ENCODE measurements around the gene PPP6R2. TPM values are rescaled to one million over a fixed set of nuclear protein-coding genes. Genes with fewer than 3 reads are reported as not detected.
"Not testable (repeated sequence)": the region's sequence is repeated elsewhere in the genome, so short reads cannot be mapped to it uniquely, and the experiment has no call there.

Gene PPP6R2
- total and polyA plus RNA-seq, 2 donors (not counting 3 experiments of a cell fraction or from before 2014, with no cell fraction given): 38.6 to 54.6 TPM

GRCh38 chr22:50408311-50408710 is 65.2 kb downstream of the PPP6R2 start:
- Histone ChIP-seq H3K4me3 (replicated peaks in 1 of 3; ENCODE audit: insufficient read depth in 1 of 3, low read depth in 1 of 3, low read length in 3 of 3) (no peak overlapping the region), H3K27ac (ENCODE audit: insufficient read depth, low read depth, low read length) (no peak overlapping the region), H3K27me3 (ENCODE audit: control insufficient read depth in 2 of 2, insufficient read depth in 2 of 2, low read length in 2 of 2) (no peaks in the 10 kb centered on the region), H3K4me1 (ENCODE audit: control insufficient read depth, extremely low read depth, insufficient read depth, low read length) (peaks cover 6% of the 10 kb centered on the region), H3K9me1 (replicated peaks; ENCODE audit: control insufficient read depth, extremely low read depth, insufficient read depth, low read length) (no peaks in the 10 kb centered on the region), H3K4me2 (ENCODE audit: insufficient read depth, low read length) (no peak overlapping the region), H3K9ac (replicated peaks; ENCODE audit: extremely low read depth, insufficient read depth, low read length) (no peak overlapping the region), H3K36me3 (ENCODE audit: control insufficient read depth in 2 of 2, extremely low read depth in 1 of 2, insufficient read depth in 2 of 2, low read length in 2 of 2) (peaks cover 4 to 9% of the 10 kb centered on the region in 2 experiments), H4K20me1 (replicated peaks; ENCODE audit: control insufficient read depth, extremely low read depth, insufficient read depth, low read length) (no peaks in the 10 kb centered on the region), H2AFZ (ENCODE audit: low read depth, low read length) (no peak overlapping the region), H3K9me3 (replicated peaks; ENCODE audit: control insufficient read depth, insufficient read depth, low read length) (no peaks in the 10 kb centered on the region), H3K79me2 (ENCODE audit: control insufficient read depth, insufficient read depth, low read length) (peaks cover 5% of the 10 kb centered on the region)
- TF ChIP-seq EZH2 (IDR thresholded peaks at IDR 0.05; ENCODE audit: borderline replicate concordance, low read depth, low read length, severe bottlenecking) (no peak), JUN (IDR thresholded peaks at IDR 0.05; ENCODE audit: borderline replicate concordance, insufficient read depth, insufficient read length, low read depth) (no peak), POLR2A (IDR thresholded peaks at IDR 0.05; ENCODE audit: low read depth, low read length) (no peak), MAX (IDR thresholded peaks at IDR 0.05; ENCODE audit: insufficient read depth, insufficient read length) (no peak), CTCF (IDR thresholded peaks at IDR 0.05; ENCODE audit: extremely low read depth in 1 of 2, insufficient read depth in 1 of 2, low read depth in 1 of 2, low read length in 2 of 2) (no peak), POLR2AphosphoS5 (IDR thresholded peaks at IDR 0.05; ENCODE audit: insufficient read depth, low read depth, low read length) (no peak), MYC (IDR thresholded peaks at IDR 0.05; ENCODE audit: low read depth, low read length) (no peak), FOS (IDR thresholded peaks at IDR 0.05; ENCODE audit: borderline replicate concordance, insufficient read depth, low read length) (no peak), GATA2 (IDR thresholded peaks at IDR 0.05; ENCODE audit: insufficient read depth, insufficient read length, low read depth, low read length) (no peak)
- dilution Hi-C loops (cut with MboI; ENCODE audit: extremely low pct_ligation_motif_present, low sequenced_read_pairs) (no loop called here), intact Hi-C loops (cut with micrococcal nuclease) (no loop called here)
- no TSS peak for BruUV-seq (replicated peaks)
- POLR2A ChIA-PET: no interaction called here
- FAIRE-seq (no peak), DNase-seq (ENCODE audit: low read depth, low spot score) (no peak)
- CTCF ChIA-PET: no interaction called here

- FAIRE-seq; H3K9me3 ChIP-seq (replicated peaks; ENCODE audit: control insufficient read depth, insufficient read depth, low read length); H3K4me2 ChIP-seq (ENCODE audit: insufficient read depth, low read length); POLR2A ChIA-PET; H3K4me1 ChIP-seq (ENCODE audit: control insufficient read depth, extremely low read depth, insufficient read depth, low read length); dilution Hi-C loops (cut with MboI; ENCODE audit: extremely low pct_ligation_motif_present, low sequenced_read_pairs); CTCF ChIA-PET; H3K9ac ChIP-seq (replicated peaks; ENCODE audit: extremely low read depth, insufficient read depth, low read length); H3K4me3 ChIP-seq (replicated peaks in 1 of 3; ENCODE audit: insufficient read depth in 1 of 3, low read depth in 1 of 3, low read length in 3 of 3); H3K9me1 ChIP-seq (replicated peaks; ENCODE audit: control insufficient read depth, extremely low read depth, insufficient read depth, low read length); H3K27ac ChIP-seq (ENCODE audit: insufficient read depth, low read depth, low read length); H2AFZ ChIP-seq (ENCODE audit: low read depth, low read length); DNase-seq (ENCODE audit: low read depth, low spot score); H3K27me3 ChIP-seq (ENCODE audit: control insufficient read depth in 2 of 2, insufficient read depth in 2 of 2, low read length in 2 of 2); BruUV-seq (replicated peaks); H4K20me1 ChIP-seq (replicated peaks; ENCODE audit: control insufficient read depth, extremely low read depth, insufficient read depth, low read length); intact Hi-C loops (cut with micrococcal nuclease); H3K79me2 ChIP-seq (ENCODE audit: control insufficient read depth, insufficient read depth, low read length): not testable (repeated sequence)
- peaks cover 4 to 12% of the 10 kb centered on the region in 2 experiments for H3K36me3 ChIP-seq (ENCODE audit: control insufficient read depth in 2 of 2, extremely low read depth in 1 of 2, insufficient read depth in 2 of 2, low read length in 2 of 2)
These were observed 65.8 kb downstream of the PPP6R2 start for GRCh38 chr22:50408954-50409353.
